ENCODE measurements around the gene INPP5D. TPM values are rescaled to one million over a fixed set of nuclear protein-coding genes. Genes with fewer than 3 reads are reported as not detected.

Gene INPP5D
- total and polyA plus RNA-seq, 7 experiments from 2014 or later, result 41.0 to 232 (median 122) TPM

DNA sequence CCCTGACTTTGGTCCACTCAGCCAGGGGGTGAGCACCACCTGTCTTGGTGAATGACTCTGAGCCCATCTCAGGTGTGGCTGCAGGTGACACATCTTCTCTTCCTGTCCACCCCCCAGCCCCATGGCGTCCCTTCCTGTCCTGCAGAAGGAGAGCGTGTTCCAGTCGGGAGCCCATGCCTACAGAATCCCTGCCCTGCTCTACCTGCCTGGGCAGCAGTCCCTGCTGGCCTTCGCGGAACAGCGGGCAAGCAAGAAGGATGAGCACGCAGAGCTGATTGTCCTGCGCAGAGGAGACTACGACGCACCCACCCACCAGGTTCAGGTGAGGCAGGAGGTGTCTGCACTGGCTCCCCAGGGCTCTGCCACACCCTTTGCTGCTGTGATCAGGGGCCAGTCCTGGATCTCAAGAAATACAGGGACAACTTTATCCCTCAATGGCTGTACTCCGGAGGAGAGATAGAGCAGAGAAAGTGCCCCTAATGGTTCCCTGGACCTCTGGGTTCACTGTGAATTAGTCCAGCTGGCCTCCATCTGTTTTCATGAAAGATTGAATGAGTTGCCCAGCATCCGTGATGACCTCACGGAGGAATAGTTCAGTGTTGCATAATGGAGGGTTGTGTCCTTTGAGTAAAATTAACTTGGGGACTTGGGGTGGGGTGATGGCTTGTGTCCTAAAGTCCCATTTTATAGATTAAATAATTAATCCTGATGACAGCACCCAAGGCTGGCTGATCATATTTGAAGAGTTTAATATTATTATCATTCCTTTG lies 27.4 kb upstream of the INPP5D start, which contains the start of gene NEU2:
Gene NEU2 (plus strand): TSS at position 122 of the 770 bp plus-strand sequence. CDS start 0 bp downstream, at position 122.
- Histone ChIP-seq H3K4me1 (ENCODE audit: control insufficient read depth in 2 of 2, insufficient read depth in 2 of 2, low read length in 2 of 2) (no peaks in the 10 kb centered on the region), H3K9me3 (ENCODE audit: control insufficient read depth in 2 of 3, low read length in 3 of 3) (no peaks in the 10 kb centered on the region), H3K27ac (ENCODE audit: low read depth, low read length) (no peak within 1 kb of the TSS), H3K4me3 (ENCODE audit: low read length) (no peak within 1 kb of the TSS), H3K27me3 (ENCODE audit: control insufficient read depth in 2 of 2, insufficient read depth in 2 of 2, low read length in 2 of 2) (no peaks in the 10 kb centered on the region), H3K36me3 (ENCODE audit: control insufficient read depth in 2 of 3, insufficient read depth in 3 of 3, low read length in 3 of 3) (no peaks in the 10 kb centered on the region)
- CTCF ChIA-PET, result interaction anchor here (1.6 kb wide), 1 partner anchor 20 kb away, joined by 3 read pairs; no protein-coding TSS in a partner anchor
- H3K4me1 Mint-ChIP-seq, result no peaks in the 10 kb centered on the region
- H3K4me3 Mint-ChIP-seq, result no peak within 1 kb of the TSS
- intact Hi-C loops (cut with micrococcal nuclease), result no loop called here
- peaks cover 0 to 6% (median 0%) of the 10 kb centered on the region in 5 donors for H3K27me3 Mint-ChIP-seq
- DNase-seq (no peak), ATAC-seq (no peak)
- peak within 1 kb of the TSS in 2 of 9 donors; percentile 22 to 38 for H3K27ac Mint-ChIP-seq
- no peaks in the 10 kb centered on the region for H3K36me3 Mint-ChIP-seq
- POLR2A ChIA-PET, result interaction anchor here (0.7 kb wide), 1 partner anchor 263 kb away, joined by 3 read pairs; no protein-coding TSS in a partner anchor
- no peaks in the 10 kb centered on the region for H3K9me3 Mint-ChIP-seq

DNA sequence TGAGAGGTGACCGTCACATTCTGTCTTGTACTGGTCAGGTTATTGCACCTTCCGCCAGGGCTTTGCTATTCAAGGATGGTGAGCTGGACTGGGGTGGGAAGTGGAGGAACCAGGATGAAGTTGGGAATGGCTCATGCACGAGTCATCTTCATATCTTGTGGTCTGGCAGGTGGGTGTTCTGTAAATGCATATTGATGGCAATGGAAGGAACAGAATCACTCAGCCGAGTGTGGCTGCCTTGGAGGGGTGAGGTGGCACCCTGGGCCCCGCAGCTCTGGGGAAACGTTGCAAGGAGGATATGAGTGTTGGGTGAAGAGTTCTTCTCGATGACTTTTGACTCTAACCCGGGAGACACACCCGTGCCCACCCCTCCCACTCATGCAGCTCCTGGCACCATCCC lies 26.5 kb upstream of the INPP5D start:
- no peaks in the 10 kb centered on the region for H3K36me3 ChIP-seq (ENCODE audit: control insufficient read depth in 2 of 3, insufficient read depth in 3 of 3, low read length in 3 of 3)
- H3K4me1 Mint-ChIP-seq, result no peaks in the 10 kb centered on the region
- H3K36me3 Mint-ChIP-seq, result no peaks in the 10 kb centered on the region
- intact Hi-C loops (cut with micrococcal nuclease), result no loop called here
- H3K27me3 ChIP-seq (ENCODE audit: control insufficient read depth in 2 of 2, insufficient read depth in 2 of 2, low read length in 2 of 2), result no peaks in the 10 kb centered on the region
- peak overlapping the region in 1 of 9 donors; percentile 22 for H3K27ac Mint-ChIP-seq
- ATAC-seq (no peak), DNase-seq (no peak)
- ChIA-PET POLR2A (no interaction called here), CTCF (interaction anchor here (1.6 kb wide), 1 partner anchor 19 kb away, joined by 3 read pairs; no protein-coding TSS in a partner anchor)
- H3K27me3 Mint-ChIP-seq, result peaks cover 0 to 4% (median 0%) of the 10 kb centered on the region in 5 donors
- H3K4me1 ChIP-seq (ENCODE audit: control insufficient read depth in 2 of 2, insufficient read depth in 2 of 2, low read length in 2 of 2), result no peaks in the 10 kb centered on the region
- H3K4me3 Mint-ChIP-seq, result no peak overlapping the region
- no peaks in the 10 kb centered on the region for H3K9me3 Mint-ChIP-seq
- no peak overlapping the region for H3K4me3 ChIP-seq (ENCODE audit: low read length)
- no peaks in the 10 kb centered on the region for H3K9me3 ChIP-seq (ENCODE audit: control insufficient read depth in 2 of 3, low read length in 3 of 3)
- no peak overlapping the region for H3K27ac ChIP-seq (ENCODE audit: low read depth, low read length)

DNA sequence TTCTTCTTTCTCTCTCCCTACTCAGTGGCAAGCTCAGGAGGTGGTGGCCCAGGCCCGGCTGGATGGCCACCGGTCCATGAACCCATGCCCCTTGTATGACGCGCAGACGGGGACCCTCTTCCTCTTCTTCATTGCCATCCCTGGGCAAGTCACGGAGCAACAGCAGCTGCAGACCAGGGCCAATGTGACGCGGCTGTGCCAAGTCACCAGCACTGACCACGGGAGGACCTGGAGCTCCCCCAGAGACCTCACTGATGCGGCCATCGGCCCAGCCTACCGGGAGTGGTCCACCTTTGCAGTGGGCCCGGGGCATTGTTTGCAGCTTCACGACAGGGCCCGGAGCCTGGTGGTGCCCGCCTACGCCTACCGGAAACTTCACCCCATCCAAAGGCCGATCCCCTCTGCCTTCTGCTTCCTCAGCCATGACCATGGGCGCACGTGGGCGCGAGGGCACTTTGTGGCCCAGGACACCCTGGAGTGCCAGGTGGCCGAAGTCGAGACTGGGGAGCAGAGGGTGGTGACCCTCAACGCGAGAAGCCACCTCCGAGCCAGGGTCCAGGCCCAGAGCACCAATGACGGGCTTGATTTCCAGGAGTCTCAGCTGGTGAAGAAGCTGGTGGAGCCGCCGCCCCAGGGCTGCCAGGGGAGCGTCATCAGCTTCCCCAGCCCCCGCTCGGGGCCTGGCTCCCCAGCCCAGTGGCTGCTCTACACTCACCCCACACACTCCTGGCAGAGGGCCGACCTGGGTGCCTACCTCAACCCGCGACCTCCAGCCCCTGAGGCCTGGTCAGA lies 25.9 kb upstream of the INPP5D start:
- Histone ChIP-seq H3K4me1 (ENCODE audit: control insufficient read depth in 2 of 2, insufficient read depth in 2 of 2, low read length in 2 of 2) (no peaks in the 10 kb centered on the region), H3K27me3 (ENCODE audit: control insufficient read depth in 2 of 2, insufficient read depth in 2 of 2, low read length in 2 of 2) (no peaks in the 10 kb centered on the region), H3K9me3 (ENCODE audit: control insufficient read depth in 2 of 3, low read length in 3 of 3) (no peaks in the 10 kb centered on the region), H3K4me3 (ENCODE audit: low read length) (no peak overlapping the region), H3K36me3 (ENCODE audit: control insufficient read depth in 2 of 3, insufficient read depth in 3 of 3, low read length in 3 of 3) (no peaks in the 10 kb centered on the region), H3K27ac (ENCODE audit: low read depth, low read length) (no peak overlapping the region)
- Mint-ChIP-seq H3K27me3 (peaks cover 0 to 2% (median 0%) of the 10 kb centered on the region in 5 donors), H3K27ac (no peak overlapping the region), H3K4me3 (no peak overlapping the region), H3K9me3 (no peaks in the 10 kb centered on the region), H3K4me1 (no peaks in the 10 kb centered on the region), H3K36me3 (no peaks in the 10 kb centered on the region)
- CTCF ChIA-PET, result interaction anchor here (0.6 to 1.6 kb wide), 2 partner anchors 19 to 54 kb away, joined by 3 to 4 read pairs; no protein-coding TSS in a partner anchor
- DNase-seq, result no peak
- intact Hi-C loops (cut with micrococcal nuclease), result no loop called here
- POLR2A ChIA-PET, result no interaction called here
- ATAC-seq, result no peak

DNA sequence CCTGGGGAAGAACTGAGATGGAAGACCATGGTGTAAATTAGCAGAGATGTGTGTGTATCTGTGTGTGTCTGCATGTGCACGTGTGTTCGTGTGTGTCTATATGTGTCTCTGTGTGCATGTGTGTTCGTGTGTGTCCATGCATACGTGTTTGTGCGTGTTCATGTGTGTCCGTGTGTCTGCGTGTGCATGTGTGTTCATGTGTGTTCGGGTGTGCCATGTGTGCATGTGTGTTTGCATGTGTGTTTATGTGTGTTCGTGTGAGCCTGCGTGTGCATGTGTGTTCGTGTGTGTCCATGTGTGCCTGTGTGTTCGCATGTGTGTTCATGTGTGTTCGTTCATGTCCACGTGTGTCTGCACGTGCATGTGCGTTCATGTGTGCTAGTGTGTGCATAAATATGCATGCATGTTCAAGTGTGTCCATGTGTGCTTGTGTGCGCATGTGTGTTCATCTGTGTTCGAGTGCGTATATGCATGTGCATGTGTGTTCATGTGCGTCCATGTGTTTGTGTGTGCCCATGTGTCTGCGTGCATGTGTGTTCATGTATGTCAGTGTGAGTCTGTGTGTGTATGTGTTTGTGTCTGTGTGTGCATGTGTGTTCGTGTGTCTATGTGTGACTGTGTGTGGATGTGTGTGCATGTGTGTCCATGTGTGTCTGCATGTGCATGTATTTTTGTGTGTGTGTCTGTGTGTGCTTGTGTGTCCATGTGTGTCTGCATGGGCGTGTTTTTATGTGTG lies 24.5 kb upstream of the INPP5D start:
- no peaks in the 10 kb centered on the region for H3K27me3 ChIP-seq (ENCODE audit: control insufficient read depth in 2 of 2, insufficient read depth in 2 of 2, low read length in 2 of 2)
- no peak overlapping the region for H3K27ac Mint-ChIP-seq
- intact Hi-C loops (cut with micrococcal nuclease), result no loop called here
- H3K4me3 ChIP-seq (ENCODE audit: low read length), result no peak overlapping the region
- H3K9me3 Mint-ChIP-seq, result no peaks in the 10 kb centered on the region
- H3K27me3 Mint-ChIP-seq, result no peaks in the 10 kb centered on the region
- ChIA-PET CTCF (no interaction called here), POLR2A (interaction anchor here (0.5 kb wide), 1 partner anchor 122 kb away, joined by 3 read pairs; no protein-coding TSS in a partner anchor)
- no peak overlapping the region for H3K27ac ChIP-seq (ENCODE audit: low read depth, low read length)
- H3K36me3 ChIP-seq (ENCODE audit: control insufficient read depth in 2 of 3, insufficient read depth in 3 of 3, low read length in 3 of 3), result no peaks in the 10 kb centered on the region
- H3K36me3 Mint-ChIP-seq, result no peaks in the 10 kb centered on the region
- no peak for ATAC-seq
- no peak for DNase-seq
- no peaks in the 10 kb centered on the region for H3K4me1 ChIP-seq (ENCODE audit: control insufficient read depth in 2 of 2, insufficient read depth in 2 of 2, low read length in 2 of 2)
- no peaks in the 10 kb centered on the region for H3K9me3 ChIP-seq (ENCODE audit: control insufficient read depth in 2 of 3, low read length in 3 of 3)
- no peak overlapping the region for H3K4me3 Mint-ChIP-seq
- no peaks in the 10 kb centered on the region for H3K4me1 Mint-ChIP-seq

DNA sequence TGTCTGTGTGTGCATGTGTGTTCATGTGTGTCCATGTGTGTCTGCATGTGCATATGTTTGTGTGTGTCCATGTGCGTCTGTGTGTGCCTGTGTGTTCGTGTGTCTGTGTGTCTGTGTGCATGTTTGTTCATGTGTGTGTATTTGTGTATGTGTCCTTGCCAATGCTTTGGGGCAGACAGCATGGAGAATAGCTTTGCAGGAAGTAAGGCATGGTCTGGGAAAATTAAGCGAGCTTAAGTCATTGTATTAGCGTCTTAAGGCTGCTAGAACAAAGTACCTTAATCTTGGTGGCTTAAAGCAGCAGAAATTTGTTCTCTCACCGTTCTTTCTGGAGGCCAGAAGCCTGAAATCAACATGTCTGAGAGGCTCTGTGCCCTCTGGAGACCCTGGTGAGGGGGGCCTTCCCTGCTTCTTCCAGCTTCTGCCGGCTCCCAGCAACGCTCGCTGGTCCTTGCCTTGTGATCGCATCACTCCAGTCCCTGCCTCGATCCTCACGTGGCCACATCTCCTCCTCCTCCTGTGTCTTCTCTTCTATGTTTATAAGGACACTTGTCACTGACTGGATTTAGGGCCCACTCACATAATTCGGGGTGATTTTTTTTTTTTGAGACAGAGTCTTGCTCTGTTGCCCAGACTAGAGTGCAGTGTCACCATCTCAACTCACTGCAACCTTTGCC lies 23.8 kb upstream of the INPP5D start:
- Histone ChIP-seq H3K9me3 (ENCODE audit: control insufficient read depth in 2 of 3, low read length in 3 of 3) (no peaks in the 10 kb centered on the region), H3K4me1 (ENCODE audit: control insufficient read depth in 2 of 2, insufficient read depth in 2 of 2, low read length in 2 of 2) (no peaks in the 10 kb centered on the region), H3K27me3 (ENCODE audit: control insufficient read depth in 2 of 2, insufficient read depth in 2 of 2, low read length in 2 of 2) (no peaks in the 10 kb centered on the region), H3K36me3 (ENCODE audit: control insufficient read depth in 2 of 3, insufficient read depth in 3 of 3, low read length in 3 of 3) (no peaks in the 10 kb centered on the region), H3K27ac (ENCODE audit: low read depth, low read length) (no peak overlapping the region), H3K4me3 (ENCODE audit: low read length) (no peak overlapping the region)
- Mint-ChIP-seq H3K27me3 (peaks cover 0 to 2% (median 0%) of the 10 kb centered on the region in 5 donors), H3K4me1 (no peaks in the 10 kb centered on the region), H3K36me3 (no peaks in the 10 kb centered on the region), H3K27ac (peak overlapping the region in 1 of 9 donors; percentile 52), H3K9me3 (no peaks in the 10 kb centered on the region), H3K4me3 (no peak overlapping the region)
- ATAC-seq, result no peak
- ChIA-PET POLR2A (no interaction called here), CTCF (no interaction called here)
- DNase-seq, result no peak
- intact Hi-C loops (cut with micrococcal nuclease), result no loop called here

DNA sequence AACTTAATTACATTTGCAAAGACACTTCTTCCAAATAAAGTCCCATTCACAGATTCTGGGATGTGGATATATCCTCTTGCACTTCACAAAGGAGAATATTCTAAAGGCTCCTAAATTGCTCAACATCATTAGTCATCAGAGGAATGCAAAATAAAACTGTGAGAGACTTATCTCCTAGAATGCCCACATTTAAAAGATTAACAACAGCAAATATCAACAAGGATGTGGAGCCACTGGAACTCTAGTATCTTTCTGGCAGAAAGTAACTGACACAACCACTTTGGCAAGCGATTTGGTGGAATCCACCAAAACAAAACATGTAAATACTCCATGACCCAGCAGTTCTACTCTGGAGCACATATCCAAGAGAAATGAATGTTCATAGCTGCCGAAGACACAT lies 23.1 kb upstream of the INPP5D start:
- intact Hi-C loops (cut with micrococcal nuclease), result no loop called here
- H3K4me3 Mint-ChIP-seq, result no peak overlapping the region
- CTCF ChIA-PET, result no interaction called here
- no peak for ATAC-seq
- no peak for DNase-seq
- H3K36me3 ChIP-seq (ENCODE audit: control insufficient read depth in 2 of 3, insufficient read depth in 3 of 3, low read length in 3 of 3), result no peaks in the 10 kb centered on the region
- POLR2A ChIA-PET, result no interaction called here
- H3K4me1 Mint-ChIP-seq, result no peaks in the 10 kb centered on the region
- no peaks in the 10 kb centered on the region for H3K4me1 ChIP-seq (ENCODE audit: control insufficient read depth in 2 of 2, insufficient read depth in 2 of 2, low read length in 2 of 2)
- no peak overlapping the region for H3K27ac ChIP-seq (ENCODE audit: low read depth, low read length)
- no peak overlapping the region for H3K4me3 ChIP-seq (ENCODE audit: low read length)
- peaks cover 0 to 2% (median 0%) of the 10 kb centered on the region in 5 donors for H3K27me3 Mint-ChIP-seq
- H3K27me3 ChIP-seq (ENCODE audit: control insufficient read depth in 2 of 2, insufficient read depth in 2 of 2, low read length in 2 of 2), result no peaks in the 10 kb centered on the region
- no peaks in the 10 kb centered on the region for H3K9me3 Mint-ChIP-seq
- no peaks in the 10 kb centered on the region for H3K9me3 ChIP-seq (ENCODE audit: control insufficient read depth in 2 of 3, low read length in 3 of 3)
- no peaks in the 10 kb centered on the region for H3K36me3 Mint-ChIP-seq
- no peak overlapping the region for H3K27ac Mint-ChIP-seq

All from naive thymus-derived CD4-positive, alpha-beta T cell (primary cell).